HepG2 (cell line): ENCODE data around the gene HOXA10. TPM values are rescaled to one million over a fixed set of nuclear protein-coding genes. Genes with fewer than 3 reads are reported as not detected.
A peak's percentile ranks its signal among the peaks of the same experiment; 100 is the strongest.

ENCODE experiments used
- DR1 ChIP-seq: sonication (generic); formaldehyde crosslinking; IDR thresholded peaks from 2 replicates; pipeline ENCODE4 v1.8.0; 2021; ENCODE audit warnings: mild to moderate bottlenecking, missing genetic modification reagents, inconsistent platforms
- KAT2B ChIP-seq: fragments of 150-350 bp; IDR thresholded peaks from 2 replicates; pipeline ENCODE4 v1.6.1; 2014; ENCODE audit warnings: low read depth, low read length, borderline replicate concordance
- KDM5A ChIP-seq: fragments of 200-600 bp; sonication (generic); IDR thresholded peaks from 2 replicates; pipeline ENCODE4 v1.7.0; 2018; ENCODE audit warnings: antibody characterized with exemption, mild to moderate bottlenecking, low read length, borderline replicate concordance
- NCOA1 ChIP-seq: sonication (generic); formaldehyde crosslinking; IDR thresholded peaks from 2 replicates; pipeline ENCODE4 v1.9.0; 2021; ENCODE audit warnings: missing genetic modification reagents
- ZNF232 ChIP-seq: sonication (generic); formaldehyde crosslinking; IDR thresholded peaks from 2 replicates; pipeline ENCODE4 v1.4.0; 2020; ENCODE audit warnings: missing genetic modification reagents, borderline replicate concordance
- ZSCAN30 ChIP-seq: sonication (generic); formaldehyde crosslinking; IDR thresholded peaks from 2 replicates; pipeline ENCODE4 v1.5.0; 2020; ENCODE audit warnings: mild to moderate bottlenecking, missing genetic modification reagents
- polyA plus RNA-seq, 8 experiments: library from polyadenylated mRNA; depleted of rRNA in 3 of 8; stranded (reverse) in 7 of 8; unstranded in 1 of 8; fragments of >200 nt; fragmentation: Illumina TruSeq in 4 of 8; extraction: Trizol in 4 of 8; gene quantifications; 2 replicates each; pipeline versions ENCODE4 v1.2.1 to v1.2.3, GENCODE V29; 2011 to 2016; ENCODE audit warnings: low read depth in 4 of 8, missing spikeins in 1 of 8, mixed read lengths in 1 of 8; ENCODE audit not compliant: insufficient read depth in 1 of 8
- total RNA-seq, 5 experiments: library from RNA; depleted of rRNA; stranded (reverse); fragments of >200 nt; fragmentation: Illumina TruSeq; extraction: Trizol; gene quantifications; 2 replicates each; pipeline ENCODE4 v1.2.3, GENCODE V29; 2016; ENCODE audit warnings: low read depth in 1 of 5
- TF ChIP-seq, protein P1 (sequence below): sonication (generic); formaldehyde crosslinking; IDR thresholded peaks from 2 replicates; pipeline ENCODE4 v1.4.0; 2020; ENCODE audit warnings: missing genetic modification reagents, low read depth, mild to moderate bottlenecking, borderline replicate concordance
- TF ChIP-seq, protein P2 (sequence below): sonication (generic); formaldehyde crosslinking; IDR thresholded peaks from 2 replicates; pipeline ENCODE4 v1.9.0; 2021; ENCODE audit warnings: missing genetic modification reagents, borderline replicate concordance
- TF ChIP-seq, protein P3 (sequence below): IDR thresholded peaks from 2 replicates; pipeline ENCODE4 v1.6.1; 2016; ENCODE audit warnings: missing compliant biosample characterization, missing genetic modification reagents, borderline replicate concordance
- TF ChIP-seq, protein P4 (sequence below): sonication (generic); formaldehyde crosslinking; IDR thresholded peaks from 2 replicates; pipeline ENCODE4 v1.4.0; 2020; ENCODE audit warnings: mild to moderate bottlenecking, missing genetic modification reagents
- TF ChIP-seq, protein P5 (sequence below): sonication (generic); formaldehyde crosslinking; IDR thresholded peaks from one replicate; pipeline ENCODE4 v1.5.1; 2020; ENCODE audit warnings: mild to moderate bottlenecking, missing genetic modification reagents; ENCODE audit errors: not compliant biosample characterization

The HOXA10 gene
- total and polyA plus RNA-seq, 2 of the 13 experiments (the other 11 are each of a cell fraction or from before 2014, with no cell fraction given), result not detected

DNA sequence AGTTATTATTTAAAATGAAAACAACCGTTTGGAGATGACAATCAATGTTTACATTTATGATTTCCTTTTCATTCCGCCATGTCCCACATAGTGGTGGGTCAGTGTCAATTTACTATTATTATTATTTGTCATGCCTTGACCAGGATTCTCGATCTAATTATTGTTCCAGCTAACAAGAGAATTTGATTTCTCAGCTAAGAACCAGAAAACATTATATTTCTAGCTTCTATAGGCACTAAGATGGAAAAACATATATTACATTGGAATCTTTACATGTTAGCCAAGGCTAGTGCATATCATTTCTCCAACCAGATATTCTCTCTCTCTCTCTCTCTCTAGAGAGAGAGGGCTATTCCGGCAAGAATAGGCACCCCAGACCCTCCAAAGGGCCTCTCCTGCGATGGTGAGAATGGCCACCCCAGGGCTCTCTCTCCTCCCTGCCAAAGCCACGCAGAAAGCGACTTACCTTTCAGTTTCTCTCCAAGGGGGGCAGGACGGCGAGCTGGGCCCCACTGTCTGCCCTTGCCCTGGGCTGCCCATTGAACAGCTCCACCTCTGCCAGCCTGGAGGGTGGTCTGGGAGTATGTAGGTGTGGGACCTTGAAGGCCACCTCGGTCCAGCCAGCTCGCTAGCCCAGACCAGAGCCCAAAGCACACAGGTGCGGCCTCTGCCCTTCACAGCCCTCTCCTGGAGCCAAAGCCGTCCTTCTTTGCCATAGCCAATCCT, 24.1 kb downstream of the HOXA10 start (continued):
- TF ChIP-seq NCOA1 (CRISPR knock-in tag), result no peak
- TF ChIP-seq, protein P1, sequence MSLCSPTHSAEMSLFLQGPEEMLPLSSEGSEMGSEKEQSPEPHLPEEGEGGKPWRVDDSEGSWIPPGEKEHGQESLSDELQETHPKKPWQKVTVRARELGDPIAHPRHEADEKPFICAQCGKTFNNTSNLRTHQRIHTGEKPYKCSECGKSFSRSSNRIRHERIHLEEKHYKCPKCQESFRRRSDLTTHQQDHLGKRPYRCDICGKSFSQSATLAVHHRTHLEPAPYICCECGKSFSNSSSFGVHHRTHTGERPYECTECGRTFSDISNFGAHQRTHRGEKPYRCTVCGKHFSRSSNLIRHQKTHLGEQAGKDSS (CRISPR knock-in tag), result peak; percentile 11; the same call in 1 of the 2 replicates
- TF ChIP-seq, protein P2, sequence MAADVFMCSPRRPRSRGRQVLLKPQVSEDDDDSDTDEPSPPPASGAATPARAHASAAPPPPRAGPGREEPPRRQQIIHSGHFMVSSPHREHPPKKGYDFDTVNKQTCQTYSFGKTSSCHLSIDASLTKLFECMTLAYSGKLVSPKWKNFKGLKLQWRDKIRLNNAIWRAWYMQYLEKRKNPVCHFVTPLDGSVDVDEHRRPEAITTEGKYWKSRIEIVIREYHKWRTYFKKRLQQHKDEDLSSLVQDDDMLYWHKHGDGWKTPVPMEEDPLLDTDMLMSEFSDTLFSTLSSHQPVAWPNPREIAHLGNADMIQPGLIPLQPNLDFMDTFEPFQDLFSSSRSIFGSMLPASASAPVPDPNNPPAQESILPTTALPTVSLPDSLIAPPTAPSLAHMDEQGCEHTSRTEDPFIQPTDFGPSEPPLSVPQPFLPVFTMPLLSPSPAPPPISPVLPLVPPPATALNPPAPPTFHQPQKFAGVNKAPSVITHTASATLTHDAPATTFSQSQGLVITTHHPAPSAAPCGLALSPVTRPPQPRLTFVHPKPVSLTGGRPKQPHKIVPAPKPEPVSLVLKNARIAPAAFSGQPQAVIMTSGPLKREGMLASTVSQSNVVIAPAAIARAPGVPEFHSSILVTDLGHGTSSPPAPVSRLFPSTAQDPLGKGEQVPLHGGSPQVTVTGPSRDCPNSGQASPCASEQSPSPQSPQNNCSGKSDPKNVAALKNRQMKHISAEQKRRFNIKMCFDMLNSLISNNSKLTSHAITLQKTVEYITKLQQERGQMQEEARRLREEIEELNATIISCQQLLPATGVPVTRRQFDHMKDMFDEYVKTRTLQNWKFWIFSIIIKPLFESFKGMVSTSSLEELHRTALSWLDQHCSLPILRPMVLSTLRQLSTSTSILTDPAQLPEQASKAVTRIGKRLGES (CRISPR knock-in tag), result no peak
- TF ChIP-seq KDM5A, result no peak
- TF ChIP-seq, protein P3, sequence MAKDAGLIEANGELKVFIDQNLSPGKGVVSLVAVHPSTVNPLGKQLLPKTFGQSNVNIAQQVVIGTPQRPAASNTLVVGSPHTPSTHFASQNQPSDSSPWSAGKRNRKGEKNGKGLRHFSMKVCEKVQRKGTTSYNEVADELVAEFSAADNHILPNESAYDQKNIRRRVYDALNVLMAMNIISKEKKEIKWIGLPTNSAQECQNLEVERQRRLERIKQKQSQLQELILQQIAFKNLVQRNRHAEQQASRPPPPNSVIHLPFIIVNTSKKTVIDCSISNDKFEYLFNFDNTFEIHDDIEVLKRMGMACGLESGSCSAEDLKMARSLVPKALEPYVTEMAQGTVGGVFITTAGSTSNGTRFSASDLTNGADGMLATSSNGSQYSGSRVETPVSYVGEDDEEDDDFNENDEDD (CRISPR knock-in tag), result no peak
- TF ChIP-seq, protein P4, sequence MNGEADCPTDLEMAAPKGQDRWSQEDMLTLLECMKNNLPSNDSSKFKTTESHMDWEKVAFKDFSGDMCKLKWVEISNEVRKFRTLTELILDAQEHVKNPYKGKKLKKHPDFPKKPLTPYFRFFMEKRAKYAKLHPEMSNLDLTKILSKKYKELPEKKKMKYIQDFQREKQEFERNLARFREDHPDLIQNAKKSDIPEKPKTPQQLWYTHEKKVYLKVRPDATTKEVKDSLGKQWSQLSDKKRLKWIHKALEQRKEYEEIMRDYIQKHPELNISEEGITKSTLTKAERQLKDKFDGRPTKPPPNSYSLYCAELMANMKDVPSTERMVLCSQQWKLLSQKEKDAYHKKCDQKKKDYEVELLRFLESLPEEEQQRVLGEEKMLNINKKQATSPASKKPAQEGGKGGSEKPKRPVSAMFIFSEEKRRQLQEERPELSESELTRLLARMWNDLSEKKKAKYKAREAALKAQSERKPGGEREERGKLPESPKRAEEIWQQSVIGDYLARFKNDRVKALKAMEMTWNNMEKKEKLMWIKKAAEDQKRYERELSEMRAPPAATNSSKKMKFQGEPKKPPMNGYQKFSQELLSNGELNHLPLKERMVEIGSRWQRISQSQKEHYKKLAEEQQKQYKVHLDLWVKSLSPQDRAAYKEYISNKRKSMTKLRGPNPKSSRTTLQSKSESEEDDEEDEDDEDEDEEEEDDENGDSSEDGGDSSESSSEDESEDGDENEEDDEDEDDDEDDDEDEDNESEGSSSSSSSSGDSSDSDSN (CRISPR knock-in tag), result peak; percentile 77
- TF ChIP-seq, protein P5, sequence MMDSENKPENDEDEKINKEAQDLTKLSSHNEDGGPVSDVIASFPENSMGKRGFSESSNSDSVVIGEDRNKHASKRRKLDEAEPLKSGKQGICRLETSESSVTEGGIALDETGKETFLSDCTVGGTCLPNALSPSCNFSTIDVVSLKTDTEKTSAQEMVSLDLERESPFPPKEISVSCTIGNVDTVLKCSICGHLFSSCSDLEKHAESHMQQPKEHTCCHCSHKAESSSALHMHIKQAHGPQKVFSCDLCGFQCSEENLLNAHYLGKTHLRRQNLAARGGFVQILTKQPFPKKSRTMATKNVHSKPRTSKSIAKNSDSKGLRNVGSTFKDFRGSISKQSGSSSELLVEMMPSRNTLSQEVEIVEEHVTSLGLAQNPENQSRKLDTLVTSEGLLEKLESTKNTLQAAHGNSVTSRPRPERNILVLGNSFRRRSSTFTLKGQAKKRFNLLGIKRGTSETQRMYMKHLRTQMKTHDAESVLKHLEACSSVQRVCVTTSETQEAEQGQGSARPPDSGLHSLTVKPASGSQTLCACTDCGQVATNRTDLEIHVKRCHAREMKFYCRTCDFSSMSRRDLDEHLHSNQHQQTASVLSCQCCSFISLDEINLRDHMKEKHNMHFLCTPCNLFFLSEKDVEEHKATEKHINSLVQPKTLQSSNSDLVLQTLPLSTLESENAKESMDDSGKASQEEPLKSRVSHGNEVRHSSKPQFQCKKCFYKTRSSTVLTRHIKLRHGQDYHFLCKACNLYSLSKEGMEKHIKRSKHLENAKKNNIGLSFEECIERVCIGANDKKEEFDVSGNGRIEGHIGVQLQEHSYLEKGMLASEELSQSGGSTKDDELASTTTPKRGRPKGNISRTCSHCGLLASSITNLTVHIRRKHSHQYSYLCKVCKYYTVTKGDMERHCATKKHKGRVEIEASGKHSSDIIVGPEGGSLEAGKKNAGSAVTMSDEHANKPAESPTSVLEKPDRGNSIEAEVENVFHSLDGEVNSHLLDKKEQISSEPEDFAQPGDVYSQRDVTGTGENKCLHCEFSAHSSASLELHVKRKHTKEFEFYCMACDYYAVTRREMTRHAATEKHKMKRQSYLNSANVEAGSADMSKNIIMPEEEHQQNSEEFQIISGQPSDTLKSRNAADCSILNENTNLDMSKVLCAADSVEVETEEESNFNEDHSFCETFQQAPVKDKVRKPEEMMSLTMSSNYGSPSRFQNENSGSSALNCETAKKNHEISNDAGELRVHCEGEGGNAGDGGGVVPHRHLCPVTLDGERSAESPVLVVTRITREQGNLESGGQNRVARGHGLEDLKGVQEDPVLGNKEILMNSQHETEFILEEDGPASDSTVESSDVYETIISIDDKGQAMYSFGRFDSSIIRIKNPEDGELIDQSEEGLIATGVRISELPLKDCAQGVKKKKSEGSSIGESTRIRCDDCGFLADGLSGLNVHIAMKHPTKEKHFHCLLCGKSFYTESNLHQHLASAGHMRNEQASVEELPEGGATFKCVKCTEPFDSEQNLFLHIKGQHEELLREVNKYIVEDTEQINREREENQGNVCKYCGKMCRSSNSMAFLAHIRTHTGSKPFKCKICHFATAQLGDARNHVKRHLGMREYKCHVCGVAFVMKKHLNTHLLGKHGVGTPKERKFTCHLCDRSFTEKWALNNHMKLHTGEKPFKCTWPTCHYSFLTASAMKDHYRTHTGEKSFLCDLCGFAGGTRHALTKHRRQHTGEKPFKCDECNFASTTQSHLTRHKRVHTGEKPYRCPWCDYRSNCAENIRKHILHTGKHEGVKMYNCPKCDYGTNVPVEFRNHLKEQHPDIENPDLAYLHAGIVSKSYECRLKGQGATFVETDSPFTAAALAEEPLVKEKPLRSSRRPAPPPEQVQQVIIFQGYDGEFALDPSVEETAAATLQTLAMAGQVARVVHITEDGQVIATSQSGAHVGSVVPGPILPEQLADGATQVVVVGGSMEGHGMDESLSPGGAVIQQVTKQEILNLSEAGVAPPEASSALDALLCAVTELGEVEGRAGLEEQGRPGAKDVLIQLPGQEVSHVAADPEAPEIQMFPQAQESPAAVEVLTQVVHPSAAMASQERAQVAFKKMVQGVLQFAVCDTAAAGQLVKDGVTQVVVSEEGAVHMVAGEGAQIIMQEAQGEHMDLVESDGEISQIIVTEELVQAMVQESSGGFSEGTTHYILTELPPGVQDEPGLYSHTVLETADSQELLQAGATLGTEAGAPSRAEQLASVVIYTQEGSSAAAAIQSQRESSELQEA, result no peak
- 0 out of 2 replicates have a peak, but pooled peaks have one; percentile 13 for TF ChIP-seq ZNF232 (CRISPR knock-in tag)
- 0 out of 2 replicates have a peak, but pooled peaks have one; percentile 8 for TF ChIP-seq DR1 (CRISPR knock-in tag)
- TF ChIP-seq KAT2B, result no peak
- TF ChIP-seq ZSCAN30, result no peak
